Measurements from ENCODE around the gene NUP42. TPM values are rescaled to one million over a fixed set of nuclear protein-coding genes. Genes with fewer than 3 reads are reported as not detected.

Gene NUP42
- total and polyA plus RNA-seq, 9 of the 15 experiments (the other 6 are each of a cell fraction or from before 2014, with no cell fraction given) = 41.8 to 86.4 (median 71.2) TPM

GRCh38 chr7:23191022-23191421 lies 9.2 kb downstream of the NUP42 start (continued):
- TF ChIP-seq TAF1 (IDR thresholded peaks at IDR 0.05; ENCODE audit: control insufficient read depth, extremely low read depth, insufficient read depth, low read length, severe bottlenecking) (no peak), ZNF592 (IDR thresholded peaks at IDR 0.05) (peak; percentile 52), ZNF398 (CRISPR knock-in tag; IDR thresholded peaks at IDR 0.05) (no peak), ATF4 (CRISPR knock-in tag; IDR thresholded peaks at IDR 0.05) (no peak), ZNF507 (tag; conservative IDR thresholded peaks at IDR 0.05) (no peak), SRF (CRISPR knock-in tag; IDR thresholded peaks at IDR 0.05) (no peak), HDAC6 (IDR thresholded peaks at IDR 0.05; ENCODE audit: low read depth, low read length) (no peak), ZNF311 (CRISPR knock-in tag; IDR thresholded peaks at IDR 0.05) (no peak), SRSF1 (IDR thresholded peaks at IDR 0.05; ENCODE audit: low read depth, low read length) (no peak), DNMT1 (IDR thresholded peaks at IDR 0.05) (no peak), NR2C2 (CRISPR knock-in tag; IDR thresholded peaks at IDR 0.05) (no peak), NR2C2 (tag; IDR thresholded peaks at IDR 0.05) (no peak), ZNF23 (CRISPR knock-in tag; IDR thresholded peaks at IDR 0.05) (no peak), MTA1 (IDR thresholded peaks at IDR 0.05; ENCODE audit: borderline replicate concordance) (peak; percentile 73), ZNF175 (CRISPR knock-in tag; IDR thresholded peaks at IDR 0.05; ENCODE audit: low read depth) (no peak), MEF2A (IDR thresholded peaks at IDR 0.05; ENCODE audit: control insufficient read depth, low read depth, low read length) (no peak), BRD9 (IDR thresholded peaks at IDR 0.05; ENCODE audit: low read depth, partially characterized antibody) (no peak), E2F8 (IDR thresholded peaks at IDR 0.05; ENCODE audit: low read depth, partially characterized antibody) (peak; percentile 56), MAFF (IDR thresholded peaks at IDR 0.05; ENCODE audit: low read length) (peak; percentile 98), JUNB (CRISPR knock-in tag; conservative IDR thresholded peaks at IDR 0.05) (no peak)
